22Rv1 (cell line): ENCODE results near the gene CBR3.
"Not testable (repeated sequence)": the region's sequence is repeated elsewhere in the genome, so short reads cannot be mapped to it uniquely, and the experiment has no call there.

Source experiments
- ZFX ChIP-seq: fragments of 450-650 bp; IDR thresholded peaks from 2 replicates; pipeline ENCODE4 v1.6.1; 2017; ENCODE audit warnings: antibody characterized with exemption, borderline replicate concordance
- TF ChIP-seq, protein P1 (sequence below): fragments of 450-650 bp; IDR thresholded peaks from 2 replicates; pipeline ENCODE4 v1.5.1; 2017; ENCODE audit warnings: mild to moderate bottlenecking

DNA sequence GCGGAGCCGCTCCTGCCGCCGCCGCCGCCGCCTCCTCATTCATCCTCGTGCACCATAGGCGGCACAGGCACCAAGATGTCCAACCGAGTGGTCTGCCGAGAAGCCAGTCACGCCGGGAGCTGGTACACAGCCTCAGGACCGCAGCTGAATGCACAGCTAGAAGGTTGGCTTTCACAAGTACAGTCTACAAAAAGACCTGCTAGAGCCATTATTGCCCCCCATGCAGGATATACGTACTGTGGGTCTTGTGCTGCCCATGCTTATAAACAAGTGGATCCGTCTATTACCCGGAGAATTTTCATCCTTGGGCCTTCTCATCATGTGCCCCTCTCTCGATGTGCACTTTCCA lies 4.5 kb upstream of the CBR3 start:
- TF ChIP-seq, protein P1, sequence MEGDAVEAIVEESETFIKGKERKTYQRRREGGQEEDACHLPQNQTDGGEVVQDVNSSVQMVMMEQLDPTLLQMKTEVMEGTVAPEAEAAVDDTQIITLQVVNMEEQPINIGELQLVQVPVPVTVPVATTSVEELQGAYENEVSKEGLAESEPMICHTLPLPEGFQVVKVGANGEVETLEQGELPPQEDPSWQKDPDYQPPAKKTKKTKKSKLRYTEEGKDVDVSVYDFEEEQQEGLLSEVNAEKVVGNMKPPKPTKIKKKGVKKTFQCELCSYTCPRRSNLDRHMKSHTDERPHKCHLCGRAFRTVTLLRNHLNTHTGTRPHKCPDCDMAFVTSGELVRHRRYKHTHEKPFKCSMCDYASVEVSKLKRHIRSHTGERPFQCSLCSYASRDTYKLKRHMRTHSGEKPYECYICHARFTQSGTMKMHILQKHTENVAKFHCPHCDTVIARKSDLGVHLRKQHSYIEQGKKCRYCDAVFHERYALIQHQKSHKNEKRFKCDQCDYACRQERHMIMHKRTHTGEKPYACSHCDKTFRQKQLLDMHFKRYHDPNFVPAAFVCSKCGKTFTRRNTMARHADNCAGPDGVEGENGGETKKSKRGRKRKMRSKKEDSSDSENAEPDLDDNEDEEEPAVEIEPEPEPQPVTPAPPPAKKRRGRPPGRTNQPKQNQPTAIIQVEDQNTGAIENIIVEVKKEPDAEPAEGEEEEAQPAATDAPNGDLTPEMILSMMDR, result not testable (repeated sequence)
- TF ChIP-seq ZFX, result not testable (repeated sequence)
